Loucy (cell line): ENCODE results near the gene CNTNAP2.

Source experiments
- CTCF ChIP-seq: fragments of 200-600 bp; sonication (generic); conservative IDR thresholded peaks from 2 replicates; pipeline ENCODE4 v1.5.1; 2014; ENCODE audit warnings: mild to moderate bottlenecking, antibody characterized with exemption, low read length
- EZH2phosphoT487 ChIP-seq: fragments of 200-600 bp; IDR thresholded peaks from 2 replicates; pipeline ENCODE4 v1.6.1; 2018; ENCODE audit warnings: antibody characterized with exemption, mild to moderate bottlenecking, moderate library complexity, borderline replicate concordance

DNA sequence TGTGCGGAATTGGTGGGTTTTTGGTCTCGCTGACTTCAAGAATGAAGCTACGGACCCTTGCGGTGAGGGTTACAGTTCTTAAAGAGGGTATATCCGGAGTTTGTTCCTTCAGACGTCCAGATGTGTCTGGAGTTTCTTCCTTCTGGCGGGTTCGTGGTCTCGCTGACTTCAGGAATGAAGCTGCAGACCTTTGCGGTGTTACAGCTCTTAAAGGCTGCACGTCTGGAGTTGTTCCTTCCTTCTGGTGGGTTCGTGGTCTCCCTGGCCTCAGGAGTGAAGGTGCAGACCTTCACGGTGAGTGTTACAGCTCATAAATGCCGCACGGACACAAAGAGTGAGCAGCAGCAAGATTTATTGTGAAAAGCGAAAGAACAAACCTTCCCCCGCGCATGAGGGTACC is 670.7 kb downstream of the CNTNAP2 start:
- TF ChIP-seq CTCF (no peak), EZH2phosphoT487 (no peak)
